IMR-90 (cell line): Measurements from ENCODE around the gene FGA. TPM values are rescaled to one million over a fixed set of nuclear protein-coding genes. Genes with fewer than 3 reads are reported as not detected.

Experiments used
- ATAC-seq: fragments of 200-7000 bp; cut with Tn5 transposase; 2 replicates; pipeline ENCODE4 v1.9.1; 2020; ENCODE audit warnings: low read depth, mild to moderate bottlenecking, moderate library complexity
- BruUV-seq: library from RNA; stranded (reverse); fragments of 400-500 nt; replicated peaks from 2 replicates; lab custom pipeline; 2021; lab: Mats Ljungman, UMichigan
- CTCF ChIA-PET: fragments of 300-600 bp; formaldehyde crosslinking; extraction: SDS; loops from one replicate; lab custom pipeline; 2021; ENCODE audit warnings: antibody characterized with exemption; lab: Yijun Ruan, JAX
- POLR2A ChIA-PET: fragments of 300-600 bp; sonication (Branson Sonifier 250); formaldehyde crosslinking; loops from one replicate; lab custom pipeline; 2022; ENCODE audit warnings: antibody characterized with exemption; ENCODE audit not compliant: unreplicated experiment; lab: Charles Lee
- DNase-seq: peaks from one replicate; pipeline ENCODE4 v3.0.0; 2013
- H2AFZ ChIP-seq: replicated peaks from 2 replicates; pipeline ENCODE3; 2013; ENCODE audit warnings: low read length, mild to moderate bottlenecking; ENCODE audit not compliant: poor library complexity
- H2AK5ac ChIP-seq: 2 replicates; pipeline ENCODE4 v1.6.1; 2013; ENCODE audit warnings: low read depth, low read length, inconsistent platforms
- H2AK9ac ChIP-seq: replicated peaks from 2 replicates; pipeline ENCODE3; 2013; ENCODE audit warnings: mild to moderate bottlenecking, low read depth, low read length, moderate library complexity; ENCODE audit not compliant: poor library complexity
- H2BK120ac ChIP-seq: 2 replicates; pipeline ENCODE4 v1.6.1; 2013; ENCODE audit warnings: low read depth, low read length, inconsistent platforms
- H2BK15ac ChIP-seq: 3 replicates; pipeline ENCODE4 v1.6.1; 2013; ENCODE audit warnings: low read depth, low read length, inconsistent platforms
- H2BK20ac ChIP-seq: 2 replicates; pipeline ENCODE4 v1.6.1; 2013; ENCODE audit warnings: low read depth, mild to moderate bottlenecking, inconsistent platforms, low read length, moderate library complexity
- H2BK5ac ChIP-seq: 2 replicates; pipeline ENCODE4 v1.6.1; 2013; ENCODE audit warnings: mild to moderate bottlenecking, low read depth, low read length, inconsistent platforms; ENCODE audit not compliant: poor library complexity, severe bottlenecking
- H3K14ac ChIP-seq: replicated peaks from 2 replicates; pipeline ENCODE4 v1.6.1; 2013; ENCODE audit warnings: low read depth, low read length, inconsistent platforms
- H3K18ac ChIP-seq: 2 replicates; pipeline ENCODE4 v1.6.1; 2013; ENCODE audit warnings: low read depth, low read length, control low read depth
- H3K23ac ChIP-seq: 2 replicates; pipeline ENCODE4 v1.6.1; 2013; ENCODE audit warnings: low read depth, low read length, inconsistent platforms
- H3K27ac ChIP-seq: 2 replicates; pipeline ENCODE4 v1.5.1; 2013; ENCODE audit warnings: mild to moderate bottlenecking, control low read depth, low read length; ENCODE audit not compliant: insufficient read depth
- H3K27me3 ChIP-seq: 2 replicates; pipeline ENCODE4 v1.6.1; 2013; ENCODE audit warnings: low read length; ENCODE audit not compliant: control insufficient read depth, insufficient read depth
- H3K36me3 ChIP-seq: 2 replicates; pipeline ENCODE4 v1.6.1; 2013; ENCODE audit warnings: low read length, mixed read lengths; ENCODE audit not compliant: control insufficient read depth, insufficient read depth
- H3K4ac ChIP-seq: 2 replicates; pipeline ENCODE4 v1.6.1; 2013; ENCODE audit warnings: low read depth, low read length, inconsistent platforms
- H3K4me1 ChIP-seq: 2 replicates; pipeline ENCODE4 v1.6.1; 2013; ENCODE audit warnings: low read length, mixed read lengths; ENCODE audit not compliant: control insufficient read depth, insufficient read depth
- H3K4me2 ChIP-seq: 2 replicates; pipeline ENCODE4 v1.6.1; 2013; ENCODE audit warnings: low read depth, mild to moderate bottlenecking, control low read depth, low read length, moderate library complexity
- H3K4me3 ChIP-seq: 2 replicates; pipeline ENCODE4 v1.5.1; 2013; ENCODE audit warnings: low read depth, mild to moderate bottlenecking, control low read depth, low read length, moderate library complexity; ENCODE audit not compliant: insufficient read depth
- H3K56ac ChIP-seq: 2 replicates; pipeline ENCODE4 v1.6.1; 2013; ENCODE audit warnings: low read length, inconsistent platforms; ENCODE audit not compliant: insufficient read depth; ENCODE audit errors: extremely low read depth
- H3K79me1 ChIP-seq, 2 experiments: 2 replicates each; pipeline ENCODE4 v1.6.1; 2013; ENCODE audit warnings: low read length in 2 of 2, inconsistent platforms in 1 of 2, low read depth in 1 of 2
- H3K9ac ChIP-seq: 2 replicates; pipeline ENCODE4 v1.6.1; 2013; ENCODE audit warnings: low read depth, low read length, control low read depth
- H3K9me1 ChIP-seq: 2 replicates; pipeline ENCODE4 v1.6.1; 2013; ENCODE audit warnings: low read length, inconsistent platforms; ENCODE audit not compliant: insufficient read depth
- H3K9me3 ChIP-seq: 2 replicates; pipeline ENCODE4 v1.6.1; 2013; ENCODE audit warnings: low read length; ENCODE audit not compliant: control insufficient read depth, insufficient read depth
- H4K20me1 ChIP-seq: 2 replicates; pipeline ENCODE4 v1.6.1; 2013; ENCODE audit warnings: low read length, inconsistent platforms; ENCODE audit not compliant: insufficient read depth
- H4K5ac ChIP-seq: 2 replicates; pipeline ENCODE4 v1.6.1; 2013; ENCODE audit warnings: mild to moderate bottlenecking, low read depth, low read length, control low read depth
- H4K8ac ChIP-seq, 2 experiments: 2 replicates each; pipeline ENCODE4 v1.6.1; 2013; ENCODE audit warnings: low read depth in 2 of 2, low read length in 2 of 2, control low read depth in 1 of 2, inconsistent platforms in 1 of 2
- H4K91ac ChIP-seq: 2 replicates; pipeline ENCODE4 v1.6.1; 2013; ENCODE audit warnings: low read depth, low read length, inconsistent platforms; ENCODE audit not compliant: insufficient read depth
- BHLHE40 ChIP-seq: fragments of 150-350 bp; IDR thresholded peaks from 2 replicates; pipeline ENCODE4 v1.6.1; 2016; ENCODE audit warnings: mild to moderate bottlenecking, low read depth, low read length
- CEBPB ChIP-seq: IDR thresholded peaks from 2 replicates; pipeline ENCODE4 v1.6.1; 2012; ENCODE audit warnings: low read depth, low read length, improper control_type of control experiment
- FOS ChIP-seq: fragments of 150-350 bp; IDR thresholded peaks from 2 replicates; pipeline ENCODE4 v1.6.1; 2016; ENCODE audit warnings: low read depth, low read length
- MAFK ChIP-seq: IDR thresholded peaks from 2 replicates; pipeline ENCODE4 v1.6.1; 2012; ENCODE audit warnings: low read depth, low read length, improper control_type of control experiment
- MAZ ChIP-seq: IDR thresholded peaks from 2 replicates; pipeline ENCODE4 v1.6.1; 2012; ENCODE audit warnings: low read depth, mild to moderate bottlenecking, low read length, improper control_type of control experiment, moderate library complexity, borderline replicate concordance
- MXI1 ChIP-seq: IDR thresholded peaks from 2 replicates; pipeline ENCODE4 v1.6.1; 2012; ENCODE audit warnings: low read depth, mild to moderate bottlenecking, low read length, moderate library complexity, borderline replicate concordance
- NFE2L2 ChIP-seq: fragments of 150-350 bp; IDR thresholded peaks from 2 replicates; pipeline ENCODE4 v1.6.1; 2016; ENCODE audit warnings: low read depth, mild to moderate bottlenecking, low read length
- RFX5 ChIP-seq: IDR thresholded peaks from 2 replicates; pipeline ENCODE4 v1.8.0; 2012; ENCODE audit warnings: low read depth, mild to moderate bottlenecking, low read length, moderate library complexity
- SMC3 ChIP-seq: fragments of 150-350 bp; IDR thresholded peaks from 2 replicates; pipeline ENCODE4 v1.6.1; 2016; ENCODE audit warnings: low read depth, mild to moderate bottlenecking, antibody characterized with exemption, low read length, moderate library complexity
- WGBS, 2 experiments: methylation state at CpG; one replicate each; pipeline versions ENCODE4 v1.1.5 to v1.1.7; 2013; ENCODE audit warnings: missing lambda C conversion rate in 2 of 2; ENCODE audit not compliant: insufficient read length in 1 of 2; ENCODE audit errors: extremely low coverage in 2 of 2; 5-methylcytosine and 5-hydroxymethylcytosine counted together
- dilution Hi-C: fragments of 300-500 bp; cut with HindIII; formaldehyde crosslinking; loops from one replicate; pipeline ENCODE4 v1.14.3; 2018; ENCODE audit warnings: low sequenced_read_pairs; ENCODE audit not compliant: unreplicated experiment
- in situ Hi-C: fragments of 300-500 bp; cut with MboI; formaldehyde crosslinking; loops from 3 replicates; pipeline ENCODE4 v1.14.3; 2019; ENCODE audit warnings: low sequenced_read_pairs, inconsistent platforms, mixed read lengths
- intact Hi-C: fragments of 100-400 bp; cut with micrococcal nuclease; formaldehyde crosslinking; loops from 2 replicates; pipeline ENCODE4 v1.10.0; 2022
- polyA plus RNA-seq, 3 experiments: library from polyadenylated mRNA; depleted of rRNA; stranded (reverse); fragments of >200 nt; gene quantifications; 2 replicates each; pipeline ENCODE4 v1.2.3, GENCODE V29; 2012; ENCODE audit warnings: low replicate concordance in 1 of 3
- total RNA-seq: library from RNA; depleted of rRNA; stranded (reverse); fragments of >200 nt; gene quantifications from 2 replicates; pipeline ENCODE4 v1.2.3, GENCODE V29; 2012

The FGA gene
- total and polyA plus RNA-seq, 2 of the 4 experiments (the other 2 are of a cell fraction), result not detected

DNA sequence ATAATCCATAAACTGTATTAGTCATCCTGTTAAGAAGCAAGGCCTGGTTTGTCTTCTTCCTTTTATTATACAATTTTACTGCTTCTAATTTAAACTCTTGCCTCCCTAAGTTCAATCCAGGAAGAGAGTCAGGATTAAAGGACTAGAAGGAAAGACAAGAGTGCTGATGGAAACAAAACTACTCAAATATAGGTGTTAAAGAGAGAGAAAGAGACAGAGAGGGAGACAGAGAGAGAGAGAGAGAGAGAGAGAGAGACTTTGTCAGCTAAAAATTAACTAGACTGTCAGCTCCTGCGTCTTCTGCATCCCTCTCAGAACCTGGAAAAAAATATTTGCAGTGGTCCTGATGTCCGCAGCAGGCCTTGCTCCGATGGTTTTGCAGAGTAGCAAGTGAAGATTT, 35.4 kb upstream of the FGA start:
- H3K27me3 ChIP-seq, result peaks cover 14% of the 10 kb centered on the region
- H3K9ac ChIP-seq, result no peak overlapping the region
- 78% methylated on average over 3 of the region's 3 CpGs; no CpG with 5 or more reads in 1 of the 2 experiments for WGBS, 2 experiments
- no peaks in the 10 kb centered on the region for H3K9me1 ChIP-seq
- H4K91ac ChIP-seq, result no peak overlapping the region
- no peaks in the 10 kb centered on the region for H3K9me3 ChIP-seq
- H3K4me1 ChIP-seq, result no peaks in the 10 kb centered on the region
- ChIA-PET CTCF (interaction anchor here (0.6 to 2.3 kb wide), 2 partner anchors 47 to 67 kb away, joined by 3 to 6 read pairs; no protein-coding TSS in a partner anchor), POLR2A (no interaction called here)
- no peak overlapping the region for H2BK20ac ChIP-seq
- no peak overlapping the region for H2BK5ac ChIP-seq
- intact Hi-C loops, result no loop called here
- H3K23ac ChIP-seq, result no peak overlapping the region
- no peak overlapping the region for H3K56ac ChIP-seq
- H3K4ac ChIP-seq, result no peak overlapping the region
- H3K27ac ChIP-seq, result no peak overlapping the region
- no peak overlapping the region for H2AK5ac ChIP-seq
- no peak overlapping the region for H2AFZ ChIP-seq
- no peak overlapping the region for H3K18ac ChIP-seq
- no peaks in the 10 kb centered on the region for H3K79me1 ChIP-seq
- no peaks in the 10 kb centered on the region for H3K36me3 ChIP-seq
- no peak overlapping the region for H2BK15ac ChIP-seq
- no peak overlapping the region for H3K4me3 ChIP-seq
- H3K14ac ChIP-seq, result no peak overlapping the region
- TF ChIP-seq CEBPB (no peak), MAFK (no peak), MXI1 (no peak), NFE2L2 (no peak), MAZ (no peak), RFX5 (no peak), BHLHE40 (no peak), FOS (no peak), SMC3 (no peak)
- H4K8ac ChIP-seq, result no peak overlapping the region
- H2BK120ac ChIP-seq, result no peak overlapping the region
- H4K20me1 ChIP-seq, result no peaks in the 10 kb centered on the region
- ATAC-seq (no peak), DNase-seq (no peak)
- no peak overlapping the region for H2AK9ac ChIP-seq
- no TSS peak for BruUV-seq
- H3K4me2 ChIP-seq, result no peak overlapping the region
- in situ Hi-C loops, result no loop called here
- dilution Hi-C loops, result no loop called here
- no peak overlapping the region for H4K5ac ChIP-seq
